Measurements from ENCODE around the gene FNTB.

DNA sequence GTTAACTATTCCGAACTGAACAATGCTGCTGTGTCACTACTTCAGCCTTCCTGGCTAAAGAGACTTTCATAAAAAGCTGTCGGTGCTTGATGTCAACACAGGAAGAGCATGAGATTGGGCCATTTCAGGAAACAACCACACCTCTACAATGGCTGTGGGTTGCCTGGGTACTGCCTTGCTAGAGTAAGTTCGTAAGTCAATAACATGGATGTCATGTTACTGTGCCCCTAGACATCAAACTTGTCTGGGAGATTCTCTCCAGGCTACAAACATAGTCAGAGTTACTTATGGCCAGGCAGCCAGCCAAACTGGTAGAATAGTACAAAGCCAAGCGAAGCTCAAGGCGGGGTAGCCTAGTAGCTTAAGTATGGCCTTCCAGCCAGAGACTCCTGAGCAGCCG is 92.5 kb downstream of the FNTB start:
- TF ChIP-seq, protein P1, sequence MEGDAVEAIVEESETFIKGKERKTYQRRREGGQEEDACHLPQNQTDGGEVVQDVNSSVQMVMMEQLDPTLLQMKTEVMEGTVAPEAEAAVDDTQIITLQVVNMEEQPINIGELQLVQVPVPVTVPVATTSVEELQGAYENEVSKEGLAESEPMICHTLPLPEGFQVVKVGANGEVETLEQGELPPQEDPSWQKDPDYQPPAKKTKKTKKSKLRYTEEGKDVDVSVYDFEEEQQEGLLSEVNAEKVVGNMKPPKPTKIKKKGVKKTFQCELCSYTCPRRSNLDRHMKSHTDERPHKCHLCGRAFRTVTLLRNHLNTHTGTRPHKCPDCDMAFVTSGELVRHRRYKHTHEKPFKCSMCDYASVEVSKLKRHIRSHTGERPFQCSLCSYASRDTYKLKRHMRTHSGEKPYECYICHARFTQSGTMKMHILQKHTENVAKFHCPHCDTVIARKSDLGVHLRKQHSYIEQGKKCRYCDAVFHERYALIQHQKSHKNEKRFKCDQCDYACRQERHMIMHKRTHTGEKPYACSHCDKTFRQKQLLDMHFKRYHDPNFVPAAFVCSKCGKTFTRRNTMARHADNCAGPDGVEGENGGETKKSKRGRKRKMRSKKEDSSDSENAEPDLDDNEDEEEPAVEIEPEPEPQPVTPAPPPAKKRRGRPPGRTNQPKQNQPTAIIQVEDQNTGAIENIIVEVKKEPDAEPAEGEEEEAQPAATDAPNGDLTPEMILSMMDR (conservative IDR thresholded peaks at IDR 0.05 in 1 of 2, IDR thresholded peaks at IDR 0.05 in 1 of 2; ENCODE audit: extremely low read depth in 1 of 2, insufficient read depth in 1 of 2, low read depth in 1 of 2, low read length in 2 of 2) = no peak
- no peak for TF ChIP-seq EZH2 (IDR thresholded peaks at IDR 0.05; ENCODE audit: borderline replicate concordance, low read length)

All from mammary epithelial cell (primary cell).